ENCODE results near the gene PGBD5.

The PGBD5 gene

DNA sequence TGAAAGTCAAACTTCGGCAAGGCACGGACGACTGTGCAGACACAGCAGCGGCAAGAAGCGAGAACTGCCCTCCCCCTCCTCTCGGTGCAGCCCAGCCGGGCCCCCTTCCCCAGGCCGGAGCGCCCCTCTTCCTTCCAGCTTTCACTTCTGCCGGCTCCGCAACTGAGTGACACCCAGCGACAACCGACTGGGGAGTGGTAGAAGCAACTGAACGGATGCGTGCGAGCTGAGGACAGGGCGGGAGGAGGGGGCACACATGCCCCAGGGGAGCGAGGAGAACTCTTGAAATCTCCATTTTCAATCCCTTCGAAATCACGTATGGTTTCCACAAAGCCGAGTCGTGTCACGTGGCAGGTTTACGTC is 146.6 kb downstream of the PGBD5 start:
- Histone ChIP-seq H3K4me1 (ENCODE audit: insufficient read depth, low read length) (peaks cover 13% of the 10 kb centered on the region), H3K36me3 (ENCODE audit: insufficient read depth, low read length) (peaks cover 30% of the 10 kb centered on the region)

GRCh38 chr1:230278871-230279582 is 147.1 kb downstream of the PGBD5 start:
- Histone ChIP-seq H3K4me3 (ENCODE audit: low read depth in 1 of 2, low read length in 2 of 2) (no peak overlapping the region), H3K4me1 (ENCODE audit: insufficient read depth, low read length) (peaks cover 13% of the 10 kb centered on the region), H3K9me3 (ENCODE audit: low read length) (no peaks in the 10 kb centered on the region), H3K27me3 (ENCODE audit: control insufficient read depth in 1 of 2, insufficient read depth in 2 of 2, low read length in 2 of 2) (no peaks in the 10 kb centered on the region), H3K36me3 (ENCODE audit: insufficient read depth, low read length) (peaks cover 35% of the 10 kb centered on the region), H3K9ac (ENCODE audit: low read length) (no peak overlapping the region), H3K27ac (ENCODE audit: low read depth, low read length) (no peak overlapping the region)

More for the DNA sequence above, 146.6 kb downstream of the PGBD5 start:
- Histone ChIP-seq H3K27ac (ENCODE audit: low read depth, low read length) (no peak overlapping the region), H3K9me3 (ENCODE audit: low read length) (no peaks in the 10 kb centered on the region), H3K27me3 (ENCODE audit: control insufficient read depth in 1 of 2, insufficient read depth in 2 of 2, low read length in 2 of 2) (no peaks in the 10 kb centered on the region), H3K9ac (ENCODE audit: low read length) (no peak overlapping the region), H3K4me3 (ENCODE audit: low read depth in 1 of 2, low read length in 2 of 2) (no peak overlapping the region)

DNA sequence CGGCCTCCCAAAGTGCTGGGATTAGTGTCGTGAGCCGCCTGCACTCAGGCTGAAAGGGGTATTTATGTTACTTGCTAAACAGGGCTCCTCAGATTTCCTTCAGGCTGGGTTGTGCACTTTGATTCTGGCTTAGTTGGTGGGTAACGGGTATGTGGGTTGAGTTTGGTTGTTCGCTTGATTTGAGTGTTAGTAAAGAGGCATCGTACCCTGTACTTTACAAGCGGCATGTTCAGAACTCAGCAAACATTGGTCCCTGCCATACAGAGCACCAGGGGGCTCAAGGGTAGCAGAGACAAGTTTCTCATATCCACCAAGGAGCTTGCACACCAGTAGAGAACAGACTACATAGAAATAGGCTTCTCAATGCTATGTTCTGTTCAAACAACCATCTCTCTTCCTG is 147.8 kb downstream of the PGBD5 start:
- Histone ChIP-seq H3K27me3 (ENCODE audit: control insufficient read depth in 1 of 2, insufficient read depth in 2 of 2, low read length in 2 of 2) (no peaks in the 10 kb centered on the region), H3K4me1 (ENCODE audit: insufficient read depth, low read length) (peaks cover 13% of the 10 kb centered on the region), H3K36me3 (ENCODE audit: insufficient read depth, low read length) (peaks cover 35% of the 10 kb centered on the region), H3K9me3 (ENCODE audit: low read length) (no peaks in the 10 kb centered on the region), H3K4me3 (ENCODE audit: low read depth in 1 of 2, low read length in 2 of 2) (no peak overlapping the region), H3K27ac (ENCODE audit: low read depth, low read length) (no peak overlapping the region), H3K9ac (ENCODE audit: low read length) (no peak overlapping the region)

- H3K4me1 ChIP-seq (ENCODE audit: insufficient read depth, low read length) = peaks cover 12% of the 10 kb centered on the region
- no peaks in the 10 kb centered on the region for H3K27me3 ChIP-seq (ENCODE audit: control insufficient read depth in 1 of 2, insufficient read depth in 2 of 2, low read length in 2 of 2)
- no peak overlapping the region for H3K9ac ChIP-seq (ENCODE audit: low read length)
- no peaks in the 10 kb centered on the region for H3K9me3 ChIP-seq (ENCODE audit: low read length)
- peaks cover 35% of the 10 kb centered on the region for H3K36me3 ChIP-seq (ENCODE audit: insufficient read depth, low read length)
- H3K4me3 ChIP-seq (ENCODE audit: low read depth in 1 of 2, low read length in 2 of 2) = no peak overlapping the region
- H3K27ac ChIP-seq (ENCODE audit: low read depth, low read length) = no peak overlapping the region
Measured at GRCh38 chr1:230277201-230278025, 148.7 kb downstream of the PGBD5 start.

GRCh38 chr1:230276401-230276800 is 149.7 kb downstream of the PGBD5 start:
- Histone ChIP-seq H3K36me3 (ENCODE audit: insufficient read depth, low read length) (peaks cover 35% of the 10 kb centered on the region), H3K9ac (ENCODE audit: low read length) (no peak overlapping the region), H3K27ac (ENCODE audit: low read depth, low read length) (no peak overlapping the region), H3K4me1 (ENCODE audit: insufficient read depth, low read length) (peaks cover 4% of the 10 kb centered on the region), H3K27me3 (ENCODE audit: control insufficient read depth in 1 of 2, insufficient read depth in 2 of 2, low read length in 2 of 2) (no peaks in the 10 kb centered on the region), H3K4me3 (ENCODE audit: low read depth in 1 of 2, low read length in 2 of 2) (no peak overlapping the region), H3K9me3 (ENCODE audit: low read length) (no peaks in the 10 kb centered on the region)

GRCh38 chr1:230274254-230274653 is 151.9 kb downstream of the PGBD5 start:
- H3K36me3 ChIP-seq (ENCODE audit: insufficient read depth, low read length) = peaks cover 21% of the 10 kb centered on the region
- no peak overlapping the region for H3K27ac ChIP-seq (ENCODE audit: low read depth, low read length)
- H3K4me3 ChIP-seq (ENCODE audit: low read depth in 1 of 2, low read length in 2 of 2) = no peak overlapping the region
- H3K4me1 ChIP-seq (ENCODE audit: insufficient read depth, low read length) = peaks cover 9% of the 10 kb centered on the region
- no peak overlapping the region for H3K9ac ChIP-seq (ENCODE audit: low read length)
- H3K9me3 ChIP-seq (ENCODE audit: low read length) = no peaks in the 10 kb centered on the region
- no peaks in the 10 kb centered on the region for H3K27me3 ChIP-seq (ENCODE audit: control insufficient read depth in 1 of 2, insufficient read depth in 2 of 2, low read length in 2 of 2)

GRCh38 chr1:230273141-230273710 is 152.9 kb downstream of the PGBD5 start:
- no peaks in the 10 kb centered on the region for H3K9me3 ChIP-seq (ENCODE audit: low read length)
- H3K9ac ChIP-seq (ENCODE audit: low read length) = no peak overlapping the region
- peaks cover 16% of the 10 kb centered on the region for H3K36me3 ChIP-seq (ENCODE audit: insufficient read depth, low read length)
- peaks cover 13% of the 10 kb centered on the region for H3K4me1 ChIP-seq (ENCODE audit: insufficient read depth, low read length)
- H3K27me3 ChIP-seq (ENCODE audit: control insufficient read depth in 1 of 2, insufficient read depth in 2 of 2, low read length in 2 of 2) = no peaks in the 10 kb centered on the region
- H3K27ac ChIP-seq (ENCODE audit: low read depth, low read length) = no peak overlapping the region
- no peak overlapping the region for H3K4me3 ChIP-seq (ENCODE audit: low read depth in 1 of 2, low read length in 2 of 2)

- Histone ChIP-seq H3K36me3 (ENCODE audit: insufficient read depth, low read length) (peaks cover 16% of the 10 kb centered on the region), H3K27ac (ENCODE audit: low read depth, low read length) (no peak overlapping the region), H3K4me3 (ENCODE audit: low read depth in 1 of 2, low read length in 2 of 2) (no peak overlapping the region), H3K27me3 (ENCODE audit: control insufficient read depth in 1 of 2, insufficient read depth in 2 of 2, low read length in 2 of 2) (no peaks in the 10 kb centered on the region), H3K4me1 (ENCODE audit: insufficient read depth, low read length) (peaks cover 13% of the 10 kb centered on the region), H3K9me3 (ENCODE audit: low read length) (no peaks in the 10 kb centered on the region), H3K9ac (ENCODE audit: low read length) (no peak overlapping the region)
Measured at GRCh38 chr1:230272557-230272956, 153.6 kb downstream of the PGBD5 start.

- Histone ChIP-seq H3K9me3 (ENCODE audit: low read length) (no peaks in the 10 kb centered on the region), H3K27ac (ENCODE audit: low read depth, low read length) (no peak overlapping the region), H3K36me3 (ENCODE audit: insufficient read depth, low read length) (peaks cover 5% of the 10 kb centered on the region), H3K27me3 (ENCODE audit: control insufficient read depth in 1 of 2, insufficient read depth in 2 of 2, low read length in 2 of 2) (no peaks in the 10 kb centered on the region), H3K4me1 (ENCODE audit: insufficient read depth, low read length) (peaks cover 13% of the 10 kb centered on the region), H3K4me3 (ENCODE audit: low read depth in 1 of 2, low read length in 2 of 2) (no peak overlapping the region), H3K9ac (ENCODE audit: low read length) (no peak overlapping the region)
Measured at GRCh38 chr1:230271300-230272035, 154.7 kb downstream of the PGBD5 start.

DNA sequence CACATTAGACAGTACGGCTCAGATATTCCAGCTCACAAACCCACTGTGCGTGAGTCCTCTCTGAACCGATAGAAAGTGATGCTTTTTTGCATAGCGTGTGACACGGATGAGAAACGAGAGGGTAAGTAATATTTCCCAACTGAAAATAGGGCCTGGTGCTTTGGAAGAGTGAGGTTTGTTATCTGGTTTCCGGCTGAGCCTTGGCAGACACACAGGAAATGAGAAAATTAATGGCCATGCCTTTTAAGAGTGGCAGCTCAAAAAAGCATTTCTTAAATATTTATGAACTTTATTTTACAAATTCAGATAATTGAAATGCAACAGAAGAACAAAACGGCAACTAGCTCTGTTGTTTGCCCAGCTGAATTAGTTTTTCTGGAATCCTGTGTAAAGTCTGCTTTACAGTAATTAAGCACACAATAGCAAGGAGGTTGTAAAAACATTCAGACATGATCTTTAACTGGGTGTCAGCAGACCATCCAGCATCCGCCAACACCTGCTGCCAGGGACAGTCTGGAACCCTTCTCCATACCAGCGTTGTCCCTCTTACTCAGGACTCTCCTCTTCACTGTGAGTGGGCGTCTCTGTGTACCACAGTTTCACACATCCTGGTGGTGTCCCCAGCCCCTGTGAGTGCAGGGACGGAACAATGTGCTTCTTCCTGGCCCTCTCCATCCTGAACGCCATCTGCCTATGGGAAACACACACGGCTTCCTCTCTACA is 155.4 kb downstream of the PGBD5 start:
- peaks cover 5% of the 10 kb centered on the region for H3K36me3 ChIP-seq (ENCODE audit: insufficient read depth, low read length)
- H3K27me3 ChIP-seq (ENCODE audit: control insufficient read depth in 1 of 2, insufficient read depth in 2 of 2, low read length in 2 of 2) = no peaks in the 10 kb centered on the region
- H3K4me3 ChIP-seq (ENCODE audit: low read depth in 1 of 2, low read length in 2 of 2) = no peak overlapping the region
- H3K4me1 ChIP-seq (ENCODE audit: insufficient read depth, low read length) = peaks cover 13% of the 10 kb centered on the region
- H3K27ac ChIP-seq (ENCODE audit: low read depth, low read length) = no peak overlapping the region
- H3K9me3 ChIP-seq (ENCODE audit: low read length) = no peaks in the 10 kb centered on the region
- no peak overlapping the region for H3K9ac ChIP-seq (ENCODE audit: low read length)

DNA sequence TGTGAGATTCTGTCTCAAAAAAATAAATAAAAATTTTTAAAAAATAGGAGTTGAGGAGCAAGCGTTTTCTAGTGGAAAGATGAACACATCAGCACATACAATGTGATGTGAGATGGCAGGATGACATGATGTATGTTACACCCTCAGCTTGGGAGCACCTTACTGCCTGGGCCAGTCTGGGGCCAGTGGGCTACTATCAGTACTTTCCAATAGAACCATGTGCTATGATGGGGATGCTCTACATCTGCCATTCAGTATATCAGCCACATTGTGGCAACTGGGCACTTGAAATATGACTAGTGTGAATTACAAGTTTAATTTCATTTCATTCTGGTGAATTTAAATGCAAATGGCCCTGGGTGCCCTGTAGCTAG is 156.0 kb downstream of the PGBD5 start:
- Histone ChIP-seq H3K4me3 (ENCODE audit: low read depth in 1 of 2, low read length in 2 of 2) (no peak overlapping the region), H3K27ac (ENCODE audit: low read depth, low read length) (no peak overlapping the region), H3K9ac (ENCODE audit: low read length) (no peak overlapping the region), H3K4me1 (ENCODE audit: insufficient read depth, low read length) (peaks cover 13% of the 10 kb centered on the region), H3K36me3 (ENCODE audit: insufficient read depth, low read length) (peaks cover 5% of the 10 kb centered on the region), H3K27me3 (ENCODE audit: control insufficient read depth in 1 of 2, insufficient read depth in 2 of 2, low read length in 2 of 2) (no peaks in the 10 kb centered on the region), H3K9me3 (ENCODE audit: low read length) (no peaks in the 10 kb centered on the region)

All from muscle layer of colon (tissue), 2 donors.